ENCODE data around the gene SCAP.
A peak's percentile ranks its signal among the peaks of the same experiment; 100 is the strongest.

SCAP gene

GRCh38 chr3:47380026-47380600 lies 95.6 kb downstream of the SCAP start:
- Histone ChIP-seq H3K79me2 (peaks cover 13% of the 10 kb centered on the region), H3K36me3 (ENCODE audit: control insufficient read depth, insufficient read depth, low read length) (no peaks in the 10 kb centered on the region), H3K27me3 (ENCODE audit: control insufficient read depth, insufficient read depth, low read length) (no peaks in the 10 kb centered on the region), H3K4me1 (peaks cover 15% of the 10 kb centered on the region), H3K9ac (peak overlapping the region; percentile 87), H3K4me3 (ENCODE audit: low read depth, low read length) (peak overlapping the region; percentile 93), H3K27ac (peak overlapping the region; percentile 94), H3K9me3 (ENCODE audit: control insufficient read depth, low read length) (no peaks in the 10 kb centered on the region), H3K4me2 (ENCODE audit: low read length) (peak overlapping the region; percentile 87), H2AFZ (peak overlapping the region; percentile 90)
- TF ChIP-seq CTCF (IDR thresholded peaks at IDR 0.05): no peak

- Histone ChIP-seq H3K79me2 (peaks cover 10% of the 10 kb centered on the region), H3K4me3 (ENCODE audit: low read depth, low read length) (peak overlapping the region; percentile 93), H3K27ac (peak overlapping the region; percentile 94), H3K4me1 (peaks cover 11% of the 10 kb centered on the region), H3K4me2 (ENCODE audit: low read length) (peak overlapping the region; percentile 87), H3K27me3 (ENCODE audit: control insufficient read depth, insufficient read depth, low read length) (no peaks in the 10 kb centered on the region), H3K9ac (no peak overlapping the region), H3K9me3 (ENCODE audit: control insufficient read depth, low read length) (no peaks in the 10 kb centered on the region), H3K36me3 (ENCODE audit: control insufficient read depth, insufficient read depth, low read length) (no peaks in the 10 kb centered on the region), H2AFZ (peak overlapping the region; percentile 90)
- no peak for TF ChIP-seq CTCF (IDR thresholded peaks at IDR 0.05)
These were observed 96.3 kb downstream of the SCAP start for GRCh38 chr3:47379411-47379899.

- H3K4me2 ChIP-seq (ENCODE audit: low read length): no peak overlapping the region
- peaks cover 10% of the 10 kb centered on the region for H3K79me2 ChIP-seq
- no peak overlapping the region for H3K27ac ChIP-seq
- H3K27me3 ChIP-seq (ENCODE audit: control insufficient read depth, insufficient read depth, low read length): no peaks in the 10 kb centered on the region
- H3K4me3 ChIP-seq (ENCODE audit: low read depth, low read length): no peak overlapping the region
- no peaks in the 10 kb centered on the region for H3K9me3 ChIP-seq (ENCODE audit: control insufficient read depth, low read length)
- no peak overlapping the region for H3K9ac ChIP-seq
- H3K4me1 ChIP-seq: peaks cover 11% of the 10 kb centered on the region
- no peak for TF ChIP-seq CTCF (IDR thresholded peaks at IDR 0.05)
- no peaks in the 10 kb centered on the region for H3K36me3 ChIP-seq (ENCODE audit: control insufficient read depth, insufficient read depth, low read length)
- no peak overlapping the region for H2AFZ ChIP-seq
These were observed 96.9 kb downstream of the SCAP start for GRCh38 chr3:47378869-47379268.

- H3K36me3 ChIP-seq (ENCODE audit: control insufficient read depth, insufficient read depth, low read length): no peaks in the 10 kb centered on the region
- H3K4me1 ChIP-seq: no peaks in the 10 kb centered on the region
- no peaks in the 10 kb centered on the region for H3K27me3 ChIP-seq (ENCODE audit: control insufficient read depth, insufficient read depth, low read length)
- H3K79me2 ChIP-seq: peaks cover 5% of the 10 kb centered on the region
- H3K9me3 ChIP-seq (ENCODE audit: control insufficient read depth, low read length): no peaks in the 10 kb centered on the region
- no peak overlapping the region for H3K4me3 ChIP-seq (ENCODE audit: low read depth, low read length)
- H2AFZ ChIP-seq: no peak overlapping the region
- no peak overlapping the region for H3K27ac ChIP-seq
- H3K9ac ChIP-seq: no peak overlapping the region
- TF ChIP-seq CTCF (IDR thresholded peaks at IDR 0.05): no peak
- no peak overlapping the region for H3K4me2 ChIP-seq (ENCODE audit: low read length)
These were observed 98.6 kb downstream of the SCAP start for GRCh38 chr3:47377186-47377585.

- Histone ChIP-seq H3K4me3 (ENCODE audit: low read depth, low read length) (no peak overlapping the region), H2AFZ (no peak overlapping the region), H3K27me3 (ENCODE audit: control insufficient read depth, insufficient read depth, low read length) (no peaks in the 10 kb centered on the region), H3K27ac (no peak overlapping the region), H3K4me2 (ENCODE audit: low read length) (no peak overlapping the region), H3K9me3 (ENCODE audit: control insufficient read depth, low read length) (no peaks in the 10 kb centered on the region), H3K9ac (no peak overlapping the region), H3K4me1 (no peaks in the 10 kb centered on the region), H3K36me3 (ENCODE audit: control insufficient read depth, insufficient read depth, low read length) (no peaks in the 10 kb centered on the region), H3K79me2 (no peaks in the 10 kb centered on the region)
- TF ChIP-seq CTCF (IDR thresholded peaks at IDR 0.05): no peak
These were observed 99.3 kb downstream of the SCAP start for GRCh38 chr3:47376393-47376792.
